ENCODE results near the gene LMAN2L.

The LMAN2L gene

DNA sequence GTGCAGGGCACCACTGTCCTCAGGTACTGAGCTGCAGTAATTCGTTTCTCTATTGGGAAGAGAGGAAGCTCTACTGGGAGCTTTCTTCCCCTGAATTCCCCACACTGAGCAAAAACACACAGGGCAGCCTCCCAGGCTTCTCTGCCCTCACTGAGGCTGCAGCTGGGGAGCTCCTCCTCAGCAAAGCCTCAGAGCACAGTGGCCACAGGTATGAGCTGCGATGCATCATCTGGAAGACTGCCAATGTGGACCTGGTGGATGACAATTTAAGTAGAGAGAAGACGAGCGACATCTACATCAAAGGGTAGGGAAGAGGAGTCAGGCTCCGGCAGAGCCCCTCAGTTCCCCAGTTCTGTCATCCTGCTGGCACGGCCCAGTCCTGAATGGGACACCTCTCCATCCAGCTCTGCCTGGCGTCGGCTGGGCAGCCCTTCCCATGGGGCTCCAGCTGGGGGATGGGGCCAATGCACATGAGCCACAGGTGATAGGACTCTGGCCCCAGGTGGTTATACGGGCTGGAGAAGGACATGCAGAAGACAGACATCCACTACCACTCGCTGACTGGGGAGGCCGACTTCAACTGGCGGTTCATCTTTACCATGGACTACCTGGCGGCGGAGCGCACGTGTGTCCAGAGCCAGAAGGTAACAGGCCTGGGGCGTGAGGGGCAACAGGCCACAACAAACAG, 37.6 kb downstream of the LMAN2L start:
- no peak for DNase-seq

GRCh38 chr2:96701636-96702035, 38.2 kb downstream of the LMAN2L start:
- DNase-seq, result no peak

GRCh38 chr2:96700086-96700485, 39.8 kb downstream of the LMAN2L start:
- DNase-seq, result no peak

- no peak for DNase-seq
Measured at GRCh38 chr2:96699621-96700020, 40.2 kb downstream of the LMAN2L start.

- no peak for DNase-seq
Measured at GRCh38 chr2:96699021-96699420, 40.8 kb downstream of the LMAN2L start.

DNA sequence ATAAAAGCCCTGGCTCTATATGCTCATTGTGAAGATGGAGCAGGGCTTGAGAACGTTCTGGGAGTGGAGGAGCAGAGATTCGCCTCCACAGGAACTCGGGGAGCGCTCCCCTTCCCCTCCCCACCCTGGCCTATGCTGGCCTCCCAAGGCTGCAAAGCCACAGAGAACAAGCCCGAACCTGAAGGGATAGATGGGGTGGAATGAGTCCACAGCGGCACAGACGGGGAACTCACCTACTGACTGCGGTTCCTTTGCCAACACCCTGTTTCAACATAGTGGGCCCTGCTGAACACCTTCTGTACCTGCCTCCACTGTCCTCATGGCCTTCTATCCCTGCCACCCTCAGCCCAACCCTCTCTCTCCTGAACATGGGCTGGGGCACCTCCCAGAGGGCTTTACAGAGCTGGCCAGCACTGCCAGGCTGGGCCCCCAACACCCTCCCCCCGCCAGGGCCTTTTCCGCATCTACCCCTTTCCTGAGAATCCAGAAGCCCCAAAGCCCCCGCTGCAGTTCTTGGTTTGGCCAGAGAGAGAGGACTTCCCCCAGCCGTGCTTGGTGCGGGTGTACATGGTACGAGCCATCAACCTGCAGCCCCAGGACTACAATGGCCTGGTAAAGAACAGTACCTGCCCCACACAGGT, 41.5 kb downstream of the LMAN2L start:
- no peak for DNase-seq

- no peak for DNase-seq
Measured at GRCh38 chr2:96697476-96697875, 42.4 kb downstream of the LMAN2L start.

GRCh38 chr2:96695602-96696001, 44.3 kb downstream of the LMAN2L start:
- no peak for DNase-seq

DNA sequence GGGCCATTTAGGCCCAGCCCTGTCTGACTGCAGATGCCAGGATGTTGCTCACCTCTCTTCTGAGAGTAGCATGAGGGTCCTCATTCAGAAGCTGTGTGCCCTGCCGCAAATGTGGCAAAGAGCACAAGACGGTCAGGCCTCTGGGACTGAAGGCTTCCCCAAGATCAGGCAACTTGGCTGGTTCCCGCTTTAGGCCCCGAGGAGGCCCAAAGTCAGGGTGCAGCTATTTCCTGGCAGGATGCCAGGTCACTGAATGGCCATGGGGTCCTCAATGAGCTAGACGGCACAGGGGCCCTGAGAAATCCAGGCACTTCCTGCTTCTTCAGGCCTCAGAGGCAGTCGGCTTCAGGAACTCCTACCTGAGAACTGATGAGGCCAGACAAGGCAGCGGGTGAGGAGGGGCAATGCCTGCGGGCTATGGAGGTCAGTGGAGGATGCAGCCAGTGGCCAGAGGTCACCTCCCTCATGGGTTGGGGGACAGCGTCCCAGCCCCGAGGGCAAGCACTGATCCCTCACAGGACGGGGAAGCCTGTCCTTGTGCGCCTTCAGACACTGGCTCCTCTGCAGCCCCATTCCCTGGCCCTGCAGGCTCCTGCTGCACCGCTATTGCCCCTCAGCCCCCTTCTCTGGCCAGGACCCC, 44.9 kb downstream of the LMAN2L start:
- no peak for DNase-seq

DNA sequence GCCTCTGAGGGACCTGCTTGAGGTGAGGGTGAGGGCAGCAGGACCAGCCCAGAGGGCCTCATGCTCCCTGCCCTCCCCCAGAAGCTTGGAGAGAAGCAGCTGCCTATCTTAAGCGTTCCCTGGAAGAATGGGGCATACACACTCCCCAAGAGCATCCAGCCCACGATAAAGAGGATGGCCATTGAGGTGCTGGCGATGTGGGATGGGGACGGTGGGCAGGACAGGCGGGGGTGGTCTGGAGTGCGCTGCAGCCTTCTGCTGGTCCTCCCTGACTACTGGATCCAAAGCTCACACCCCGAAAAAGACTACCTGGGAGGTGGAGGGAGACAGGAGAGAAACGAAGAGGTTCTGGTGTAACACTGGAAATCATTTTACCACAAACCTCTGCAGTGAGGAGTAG, 45.6 kb downstream of the LMAN2L start:
- no peak for DNase-seq

- no peak for DNase-seq
Measured at GRCh38 chr2:96693286-96694200, 46.3 kb downstream of the LMAN2L start.

DNA sequence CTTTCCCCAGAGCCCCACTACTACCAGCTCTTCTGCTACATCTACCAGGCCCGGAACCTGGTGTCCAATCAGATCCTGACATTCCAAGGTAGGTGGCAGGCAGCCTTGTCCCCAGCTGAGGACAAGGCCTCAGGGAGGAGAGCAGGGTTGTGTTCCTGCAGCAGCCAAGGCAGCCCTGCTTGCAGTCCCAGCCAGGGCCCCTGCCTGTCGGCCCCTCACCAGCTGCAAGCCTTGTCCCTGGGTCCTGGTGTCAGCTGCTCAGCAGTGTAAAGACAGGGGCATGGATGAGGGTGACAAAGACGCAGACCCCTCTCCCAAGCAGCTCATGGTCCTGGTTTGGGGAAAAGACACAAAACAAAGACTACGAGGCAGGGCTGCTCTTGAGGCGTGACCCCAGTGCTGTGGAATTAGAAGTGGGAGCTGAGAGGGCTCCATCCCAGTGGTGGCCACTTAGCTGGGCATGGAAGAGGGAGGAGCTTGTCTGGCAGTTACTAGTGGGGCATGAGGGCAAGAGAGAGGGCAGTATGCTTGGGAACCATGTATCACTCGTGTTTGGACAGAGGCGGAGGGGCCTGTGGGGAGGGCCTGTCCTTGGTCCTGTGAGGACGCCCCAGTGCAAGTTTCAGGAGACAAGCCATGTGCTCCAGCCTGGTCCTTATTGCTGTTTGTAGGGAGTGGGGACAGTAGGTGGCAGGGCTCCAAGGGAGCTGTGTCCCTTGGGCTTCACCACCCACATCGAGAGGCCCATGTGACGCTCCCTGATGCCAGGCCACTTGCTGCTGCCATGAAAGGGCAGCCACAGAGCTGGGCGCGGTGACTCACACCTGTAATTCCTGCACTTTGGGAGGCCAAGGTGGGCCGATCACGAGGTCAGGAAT, 47.5 kb downstream of the LMAN2L start:
- DNase-seq, result no peak

DNA sequence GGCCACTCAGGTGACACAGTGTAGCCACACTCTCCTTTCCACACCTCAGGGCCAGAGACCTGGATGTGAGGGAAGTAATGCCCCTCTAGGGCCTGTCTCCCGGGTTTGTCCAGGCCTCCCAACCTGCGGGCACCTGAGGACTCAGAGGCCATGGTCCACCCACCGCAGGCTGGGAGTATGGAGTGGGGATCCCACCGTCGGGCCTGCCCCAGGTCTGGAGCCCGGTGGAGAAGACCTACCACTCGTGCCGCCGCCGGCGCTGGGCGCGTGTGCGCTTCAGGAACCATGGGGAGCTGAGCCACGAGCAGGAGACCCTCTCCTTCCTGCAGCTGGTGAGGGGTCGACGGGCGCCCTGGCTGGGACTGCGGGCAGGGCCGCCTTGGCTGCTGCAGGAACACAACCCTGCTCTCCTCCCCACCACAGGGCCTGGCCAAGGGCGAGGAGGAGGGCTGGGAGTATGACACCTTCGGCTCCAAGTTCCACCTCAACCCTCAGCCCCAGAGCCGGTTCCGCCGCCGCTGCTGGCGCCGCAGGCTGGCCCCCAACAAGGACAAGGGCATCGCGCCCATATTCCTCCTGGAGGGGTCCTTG, 48.7 kb downstream of the LMAN2L start:
- no peak for DNase-seq

DNA sequence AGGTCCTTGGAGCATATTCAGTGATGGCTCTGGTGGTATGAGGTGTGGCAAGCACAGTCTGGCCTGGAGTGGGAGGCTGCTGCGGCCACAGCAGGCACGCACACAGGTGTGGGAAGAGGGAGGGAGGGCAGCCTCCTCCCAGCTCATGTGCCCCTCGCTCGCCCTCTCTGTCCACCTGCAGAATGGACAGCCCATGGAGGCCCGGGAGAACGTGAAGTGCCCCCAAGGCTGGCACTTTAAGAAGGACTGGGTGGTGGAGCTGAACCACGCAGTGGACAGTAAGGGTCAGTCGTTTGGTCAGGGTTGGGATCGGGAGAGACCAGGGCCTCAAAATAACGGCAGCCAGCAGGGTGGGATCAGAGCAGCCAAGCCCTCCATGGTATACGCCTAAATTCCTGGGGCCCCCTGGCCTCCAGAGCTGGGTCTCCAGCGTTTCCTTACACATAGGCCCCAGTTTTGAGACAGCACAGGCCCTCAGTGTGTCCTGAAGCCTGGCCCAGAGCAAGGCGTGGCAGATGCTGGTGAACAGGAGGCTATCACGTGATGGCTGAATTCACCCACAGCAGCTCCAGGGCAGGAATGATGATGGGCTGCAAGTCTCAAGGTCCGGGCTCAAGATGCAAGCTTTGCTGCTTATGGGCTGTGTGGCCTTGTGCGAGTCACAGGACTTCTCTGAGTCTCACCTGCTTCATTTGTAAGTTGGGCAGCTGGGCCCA, 49.4 kb downstream of the LMAN2L start:
- DNase-seq, result no peak

DNA sequence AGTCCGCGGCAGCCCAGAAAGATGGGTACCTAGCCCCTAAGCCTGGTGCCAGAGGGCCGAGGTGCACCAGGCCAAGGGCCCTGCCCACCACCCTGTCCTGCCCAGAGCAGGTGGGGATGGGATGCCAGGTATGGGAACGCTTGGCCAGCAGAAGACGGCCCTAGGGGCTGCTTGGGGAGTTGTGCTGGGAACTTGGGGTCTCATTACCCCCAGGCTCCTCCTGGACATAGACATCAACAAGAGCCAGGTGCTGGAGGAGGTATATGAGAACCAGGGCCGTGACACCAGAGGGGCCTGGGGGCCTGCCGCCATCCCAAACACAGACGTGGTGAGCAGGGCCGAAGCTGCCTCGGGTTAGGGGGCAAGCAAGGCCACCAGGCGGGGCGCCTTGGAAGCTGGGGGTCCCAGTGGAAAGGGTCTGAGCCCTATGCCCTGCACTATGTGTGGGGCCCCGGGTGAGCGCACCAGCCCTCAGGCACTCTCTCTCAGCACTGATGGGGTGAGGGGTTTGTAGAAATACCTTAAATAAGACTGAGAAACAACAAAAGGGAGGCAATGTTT, 50.4 kb downstream of the LMAN2L start:
- no peak for DNase-seq

- DNase-seq, result no peak
Measured at GRCh38 chr2:96688649-96689430, 51.0 kb downstream of the LMAN2L start.

- no peak for DNase-seq
Measured at GRCh38 chr2:96687711-96688640, 51.9 kb downstream of the LMAN2L start.

DNA sequence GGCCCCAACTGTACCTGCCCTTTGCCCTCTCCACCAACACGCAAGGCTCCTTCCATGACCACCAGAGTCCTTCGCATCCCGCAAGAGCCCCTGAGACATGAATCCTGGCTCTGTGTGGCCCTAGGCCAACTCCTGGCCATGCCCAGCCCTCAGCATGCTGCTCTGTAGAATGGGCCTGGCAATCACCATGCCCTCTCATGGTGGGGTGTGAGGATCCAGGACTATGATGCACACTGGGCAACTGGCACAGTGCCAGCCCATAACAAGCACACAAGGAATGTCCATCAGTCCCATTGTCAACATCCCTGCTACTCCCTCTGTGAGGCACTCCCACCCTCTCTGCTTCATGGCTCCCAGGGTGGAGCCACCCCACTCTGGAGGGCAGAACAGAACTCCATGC, 52.6 kb downstream of the LMAN2L start:
- DNase-seq, result no peak

Data from NCI-H1436 treated with DMSO at 0.1 percent for 48 hours (cell line).